SU-DHL-6 (cell line): ENCODE results near the gene TRABD.

Experiments used
- CTCF ChIP-seq: fragments of 200-600 bp; sonication (generic); IDR thresholded peaks from one replicate; pipeline ENCODE4 v1.5.1; 2017; ENCODE audit warnings: antibody characterized with exemption, mild to moderate bottlenecking, low read length, moderate library complexity; ENCODE audit not compliant: insufficient read depth, poor library complexity, severe bottlenecking
- EZH2phosphoT487 ChIP-seq: fragments of 200-600 bp; sonication (generic), shearing (Covaris generic); conservative IDR thresholded peaks from 2 replicates; pipeline ENCODE4 v1.6.1; 2018; ENCODE audit warnings: mild to moderate bottlenecking, antibody characterized with exemption, low read length, moderate library complexity, mixed read lengths

DNA sequence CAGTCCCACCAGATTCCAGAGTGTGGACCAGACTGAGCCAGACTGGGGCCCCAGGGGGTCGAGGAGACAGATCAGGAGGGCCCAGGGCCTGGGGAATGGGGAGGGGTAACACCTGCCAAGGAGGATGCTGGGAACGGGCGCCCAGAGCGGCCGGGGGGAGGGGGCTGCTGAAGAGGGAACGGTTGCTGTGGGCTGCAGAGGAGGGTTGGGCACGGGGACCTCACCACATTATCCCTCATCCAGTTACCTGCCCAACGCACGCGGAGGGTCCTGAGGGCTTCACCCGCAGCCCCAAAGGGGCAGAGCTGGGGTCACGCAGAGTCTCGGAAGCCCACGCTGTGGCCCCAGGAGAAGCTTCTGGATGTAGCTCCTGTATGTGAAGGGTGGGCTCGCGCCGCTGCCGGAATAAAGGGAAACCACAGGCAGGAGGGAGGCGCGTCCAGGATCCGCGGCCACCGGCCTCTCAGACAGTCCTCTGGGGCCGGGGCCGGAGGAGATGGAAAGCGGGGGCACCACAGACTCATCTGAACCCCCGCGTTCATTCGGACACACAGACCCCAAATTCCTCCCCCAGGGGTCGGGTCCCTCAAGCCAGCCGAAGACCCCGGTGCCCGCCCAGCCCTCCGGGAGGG, 14.2 kb downstream of the TRABD start:
- TF ChIP-seq CTCF (no peak), EZH2phosphoT487 (no peak)
